Measurements from ENCODE around the gene IL10RB. TPM values are rescaled to one million over a fixed set of nuclear protein-coding genes. Genes with fewer than 3 reads are reported as not detected.

Gene IL10RB
- total RNA-seq, 3 donors from 2014 or later (not counting 1 experiment from before 2014, with no cell fraction given): 18.4 to 27.8 (median 27.3) TPM

DNA sequence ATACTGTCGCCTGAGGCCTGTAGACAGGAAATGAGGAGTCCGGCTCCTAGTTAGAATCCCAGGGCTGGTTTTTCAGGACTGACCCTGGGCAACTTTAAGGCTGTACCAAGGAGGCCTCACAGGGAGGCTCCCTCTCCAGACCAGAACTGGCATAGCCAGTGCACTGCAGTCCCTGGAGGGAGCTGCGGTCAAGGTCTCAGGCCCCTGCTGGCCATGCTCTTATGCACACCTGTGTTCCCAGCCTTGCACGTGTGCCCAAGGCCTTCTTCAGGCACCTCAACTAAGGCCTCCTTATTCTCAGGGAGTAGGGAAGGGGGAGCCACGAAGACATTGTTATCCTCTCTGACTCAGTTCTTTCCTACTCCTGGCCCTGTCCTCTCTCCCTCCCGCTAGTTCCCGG is 36.6 kb downstream of the IL10RB start:
- Mint-ChIP-seq H3K9me3 (no peaks in the 10 kb centered on the region), H3K27ac (no peak overlapping the region), H3K4me3 (no peak overlapping the region), H3K36me3 (no peaks in the 10 kb centered on the region), H3K27me3 (ENCODE audit: low read depth in 2 of 2) (no peaks in the 10 kb centered on the region), H3K4me1 (peaks cover 18 to 22% of the 10 kb centered on the region in 2 donors)
- DNase-seq (no peak), ATAC-seq (no peak)
- Histone ChIP-seq H3K4me3 (ENCODE audit: low read length) (no peak overlapping the region), H3K27me3 (ENCODE audit: control insufficient read depth, insufficient read depth, low read length) (no peaks in the 10 kb centered on the region), H3K36me3 (ENCODE audit: control insufficient read depth, insufficient read depth, low read length) (no peaks in the 10 kb centered on the region), H3K9me3 (ENCODE audit: control insufficient read depth, insufficient read depth, low read length) (no peaks in the 10 kb centered on the region), H3K27ac (ENCODE audit: low read length) (no peak overlapping the region), H3K4me1 (ENCODE audit: control insufficient read depth, insufficient read depth, low read length) (peaks cover 31% of the 10 kb centered on the region)
- TF ChIP-seq, protein P1, sequence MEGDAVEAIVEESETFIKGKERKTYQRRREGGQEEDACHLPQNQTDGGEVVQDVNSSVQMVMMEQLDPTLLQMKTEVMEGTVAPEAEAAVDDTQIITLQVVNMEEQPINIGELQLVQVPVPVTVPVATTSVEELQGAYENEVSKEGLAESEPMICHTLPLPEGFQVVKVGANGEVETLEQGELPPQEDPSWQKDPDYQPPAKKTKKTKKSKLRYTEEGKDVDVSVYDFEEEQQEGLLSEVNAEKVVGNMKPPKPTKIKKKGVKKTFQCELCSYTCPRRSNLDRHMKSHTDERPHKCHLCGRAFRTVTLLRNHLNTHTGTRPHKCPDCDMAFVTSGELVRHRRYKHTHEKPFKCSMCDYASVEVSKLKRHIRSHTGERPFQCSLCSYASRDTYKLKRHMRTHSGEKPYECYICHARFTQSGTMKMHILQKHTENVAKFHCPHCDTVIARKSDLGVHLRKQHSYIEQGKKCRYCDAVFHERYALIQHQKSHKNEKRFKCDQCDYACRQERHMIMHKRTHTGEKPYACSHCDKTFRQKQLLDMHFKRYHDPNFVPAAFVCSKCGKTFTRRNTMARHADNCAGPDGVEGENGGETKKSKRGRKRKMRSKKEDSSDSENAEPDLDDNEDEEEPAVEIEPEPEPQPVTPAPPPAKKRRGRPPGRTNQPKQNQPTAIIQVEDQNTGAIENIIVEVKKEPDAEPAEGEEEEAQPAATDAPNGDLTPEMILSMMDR (IDR thresholded peaks at IDR 0.05): no peak
- intact Hi-C loops (cut with micrococcal nuclease): no loop called here
- WGBS (ENCODE audit: insufficient coverage): 91% methylated on average over 6 of the region's 7 CpGs

GRCh38 chr21:33305344-33305671 is 39.1 kb downstream of the IL10RB start:
- peaks cover 14 to 15% of the 10 kb centered on the region in 2 donors for H3K4me1 Mint-ChIP-seq
- TF ChIP-seq, protein P1 (IDR thresholded peaks at IDR 0.05): no peak

DNA sequence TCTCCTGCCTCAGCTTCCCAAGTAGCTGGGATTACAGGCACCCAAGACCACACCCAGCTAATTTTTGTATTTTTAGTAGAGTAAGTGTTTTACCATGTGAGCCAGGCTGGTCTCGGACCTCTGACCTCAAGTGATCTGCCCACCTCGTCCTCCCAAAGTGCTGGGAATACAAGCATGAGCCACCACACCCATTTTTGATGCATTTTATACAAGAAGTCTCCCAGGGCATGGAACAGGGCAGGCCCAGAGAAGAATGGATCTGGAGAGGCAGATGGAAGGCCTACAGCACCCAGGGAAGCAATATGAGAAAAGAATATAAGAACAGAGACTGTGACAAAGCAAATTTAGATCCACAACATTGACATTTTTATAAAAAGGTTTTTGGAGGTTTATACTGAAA is 39.8 kb downstream of the IL10RB start:
- no peak overlapping the region for H3K4me3 ChIP-seq (ENCODE audit: low read length)
- no peaks in the 10 kb centered on the region for H3K36me3 Mint-ChIP-seq
- H3K9me3 Mint-ChIP-seq: no peaks in the 10 kb centered on the region
- H3K4me1 Mint-ChIP-seq: peaks cover 11 to 14% of the 10 kb centered on the region in 2 donors
- intact Hi-C loops (cut with micrococcal nuclease): no loop called here
- no peaks in the 10 kb centered on the region for H3K36me3 ChIP-seq (ENCODE audit: control insufficient read depth, insufficient read depth, low read length)
- DNase-seq (no peak), ATAC-seq (no peak)
- H3K4me1 ChIP-seq (ENCODE audit: control insufficient read depth, insufficient read depth, low read length): peaks cover 13% of the 10 kb centered on the region
- H3K27ac ChIP-seq (ENCODE audit: low read length): no peak overlapping the region
- H3K27me3 Mint-ChIP-seq (ENCODE audit: low read depth in 2 of 2): no peaks in the 10 kb centered on the region
- H3K9me3 ChIP-seq (ENCODE audit: control insufficient read depth, insufficient read depth, low read length): no peaks in the 10 kb centered on the region
- 87% methylated on average over 2 of the region's 2 CpGs for WGBS (ENCODE audit: insufficient coverage)
- no peak overlapping the region for H3K4me3 Mint-ChIP-seq
- H3K27ac Mint-ChIP-seq: no peak overlapping the region
- no peaks in the 10 kb centered on the region for H3K27me3 ChIP-seq (ENCODE audit: control insufficient read depth, insufficient read depth, low read length)
- TF ChIP-seq, protein P1 (IDR thresholded peaks at IDR 0.05): no peak

More at GRCh38 chr21:33305344-33305671, 39.1 kb downstream of the IL10RB start:
- H3K4me3 Mint-ChIP-seq: no peak overlapping the region
- H3K9me3 Mint-ChIP-seq: no peaks in the 10 kb centered on the region
- no peaks in the 10 kb centered on the region for H3K27me3 ChIP-seq (ENCODE audit: control insufficient read depth, insufficient read depth, low read length)
- H3K4me1 ChIP-seq (ENCODE audit: control insufficient read depth, insufficient read depth, low read length): peaks cover 18% of the 10 kb centered on the region
- ATAC-seq (no peak), DNase-seq (no peak)
- H3K9me3 ChIP-seq (ENCODE audit: control insufficient read depth, insufficient read depth, low read length): no peaks in the 10 kb centered on the region
- no peaks in the 10 kb centered on the region for H3K27me3 Mint-ChIP-seq (ENCODE audit: low read depth in 2 of 2)
- intact Hi-C loops (cut with micrococcal nuclease): no loop called here
- no peaks in the 10 kb centered on the region for H3K36me3 Mint-ChIP-seq
- no peak overlapping the region for H3K27ac Mint-ChIP-seq
- no peak overlapping the region for H3K4me3 ChIP-seq (ENCODE audit: low read length)
- no peak overlapping the region for H3K27ac ChIP-seq (ENCODE audit: low read length)
- WGBS (ENCODE audit: insufficient coverage): 92% methylated on average over 4 of the region's 4 CpGs
- H3K36me3 ChIP-seq (ENCODE audit: control insufficient read depth, insufficient read depth, low read length): no peaks in the 10 kb centered on the region

All from natural killer cell (primary cell).